Stimulated activated memory B cell treated with anti-CD40 and anti-IgM and Interleukin-4, amounts not matched to agents 10 μg/mL and 1 μg/mL and 100 μg/mL, for 72 hours (primary cell): ENCODE measurements around the gene ARHGAP10.

Experiments
- ATAC-seq: fragments of 150-1000 bp; cut with Tn5 transposase; 2 replicates; pipeline ENCODE4 v1.10.0; 2021
- H3K27ac Mint-ChIP-seq: one replicate; pipeline ENCODE4 v1.8.0; 2022; ENCODE audit warnings: mild to moderate bottlenecking, mixed read lengths
- H3K27me3 Mint-ChIP-seq: one replicate; pipeline ENCODE4 v1.8.0; 2022; ENCODE audit warnings: mixed read lengths
- H3K36me3 Mint-ChIP-seq: one replicate; pipeline ENCODE4 v1.8.0; 2022; ENCODE audit warnings: mixed read lengths
- H3K4me1 Mint-ChIP-seq: one replicate; pipeline ENCODE4 v1.8.0; 2022; ENCODE audit warnings: mixed read lengths
- H3K4me3 Mint-ChIP-seq: one replicate; pipeline ENCODE4 v1.8.0; 2022; ENCODE audit warnings: mild to moderate bottlenecking, moderate library complexity, mixed read lengths
- H3K9me3 Mint-ChIP-seq: one replicate; pipeline ENCODE4 v1.8.0; 2022; ENCODE audit warnings: mixed read lengths

The ARHGAP10 gene

DNA sequence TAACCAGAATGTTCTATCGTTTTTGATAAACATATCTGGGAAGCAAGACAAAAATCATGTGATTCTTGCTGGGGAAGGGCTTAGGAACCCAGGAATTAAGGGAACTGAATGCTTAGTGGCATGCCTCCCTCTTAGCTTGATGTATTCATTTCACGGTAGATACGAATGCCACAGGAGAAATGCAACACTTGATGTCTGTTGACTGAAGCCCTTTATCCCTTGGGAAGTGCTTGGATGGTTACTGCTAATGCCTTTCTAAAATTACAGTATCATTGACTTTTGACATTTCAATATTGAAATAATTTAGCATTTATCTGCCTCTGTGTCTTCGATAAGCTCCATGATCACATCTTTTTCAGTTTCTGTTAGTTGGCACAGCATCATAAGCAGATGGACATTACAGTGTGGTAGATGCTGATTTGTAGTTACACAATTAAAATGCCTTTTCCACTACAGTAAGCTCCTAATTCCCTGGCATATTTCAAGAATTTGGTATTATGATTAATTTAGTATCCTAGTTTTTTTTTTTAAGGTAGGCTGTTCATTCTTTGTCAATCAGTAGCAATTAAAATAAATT lies 226.7 kb downstream of the ARHGAP10 start:
- Mint-ChIP-seq H3K27ac (no peak overlapping the region), H3K27me3 (peaks cover 9% of the 10 kb centered on the region), H3K4me1 (no peaks in the 10 kb centered on the region), H3K4me3 (no peak overlapping the region), H3K9me3 (peaks cover 2% of the 10 kb centered on the region), H3K36me3 (no peaks in the 10 kb centered on the region)
- no peak for ATAC-seq

GRCh38 chr4:147960971-147961370 lies 229.1 kb downstream of the ARHGAP10 start:
- H3K27me3 Mint-ChIP-seq, result no peaks in the 10 kb centered on the region
- no peak overlapping the region for H3K4me3 Mint-ChIP-seq
- H3K27ac Mint-ChIP-seq, result no peak overlapping the region
- no peaks in the 10 kb centered on the region for H3K9me3 Mint-ChIP-seq
- no peaks in the 10 kb centered on the region for H3K4me1 Mint-ChIP-seq
- no peak for ATAC-seq
- H3K36me3 Mint-ChIP-seq, result no peaks in the 10 kb centered on the region

GRCh38 chr4:147963839-147964238 lies 232.0 kb downstream of the ARHGAP10 start:
- H3K9me3 Mint-ChIP-seq, result no peaks in the 10 kb centered on the region
- H3K36me3 Mint-ChIP-seq, result no peaks in the 10 kb centered on the region
- H3K4me3 Mint-ChIP-seq, result no peak overlapping the region
- no peak overlapping the region for H3K27ac Mint-ChIP-seq
- no peaks in the 10 kb centered on the region for H3K27me3 Mint-ChIP-seq
- H3K4me1 Mint-ChIP-seq, result no peaks in the 10 kb centered on the region
- no peak for ATAC-seq

- H3K27ac Mint-ChIP-seq, result no peak overlapping the region
- H3K4me1 Mint-ChIP-seq, result no peaks in the 10 kb centered on the region
- H3K9me3 Mint-ChIP-seq, result no peaks in the 10 kb centered on the region
- no peaks in the 10 kb centered on the region for H3K27me3 Mint-ChIP-seq
- H3K36me3 Mint-ChIP-seq, result no peaks in the 10 kb centered on the region
- H3K4me3 Mint-ChIP-seq, result no peak overlapping the region
- ATAC-seq, result no peak
Observed at GRCh38 chr4:147964266-147964880, 232.5 kb downstream of the ARHGAP10 start.

DNA sequence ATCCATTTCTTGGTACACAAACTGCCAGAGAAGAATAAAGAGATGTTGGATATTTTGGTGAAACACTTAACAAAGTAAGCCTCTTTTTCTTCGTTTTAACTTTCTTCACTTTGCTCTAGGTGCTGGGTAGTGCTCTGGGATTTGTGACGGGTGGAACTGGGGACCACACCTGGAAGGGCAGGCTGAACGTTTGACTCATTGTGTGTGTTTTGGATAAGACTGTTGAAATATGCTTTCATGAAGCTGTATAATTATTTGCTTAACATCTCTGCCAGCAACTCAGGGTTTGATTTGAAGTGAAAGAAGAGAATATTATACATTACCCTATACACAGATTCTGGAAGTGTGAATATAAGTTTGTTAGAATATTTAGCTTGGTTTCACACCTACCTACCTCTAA lies 233.2 kb downstream of the ARHGAP10 start:
- Mint-ChIP-seq H3K27me3 (no peaks in the 10 kb centered on the region), H3K36me3 (no peaks in the 10 kb centered on the region), H3K4me1 (no peaks in the 10 kb centered on the region), H3K9me3 (no peaks in the 10 kb centered on the region), H3K4me3 (no peak overlapping the region), H3K27ac (no peak overlapping the region)
- ATAC-seq, result no peak

DNA sequence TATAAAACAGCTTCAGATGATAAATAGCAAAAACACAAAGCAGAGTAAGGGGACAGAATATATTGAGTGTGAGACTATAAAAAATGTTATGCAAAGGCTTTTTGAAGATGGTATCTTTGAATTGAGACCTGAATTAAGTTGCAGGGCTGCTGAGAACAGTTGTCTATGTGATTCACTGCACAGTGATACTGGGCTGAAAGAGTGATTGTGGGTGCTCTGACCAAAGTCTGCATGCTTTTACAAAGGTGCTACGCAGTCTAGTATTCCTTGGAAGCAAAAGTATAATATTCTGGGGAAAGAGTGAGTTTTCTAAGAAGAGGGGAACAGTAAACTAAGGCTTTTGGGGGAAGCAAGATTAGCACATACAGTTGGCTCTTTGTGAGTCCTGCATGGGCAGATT lies 234.0 kb downstream of the ARHGAP10 start:
- no peak for ATAC-seq
- no peak overlapping the region for H3K4me3 Mint-ChIP-seq
- no peaks in the 10 kb centered on the region for H3K4me1 Mint-ChIP-seq
- no peak overlapping the region for H3K27ac Mint-ChIP-seq
- H3K9me3 Mint-ChIP-seq, result no peaks in the 10 kb centered on the region
- no peaks in the 10 kb centered on the region for H3K27me3 Mint-ChIP-seq
- H3K36me3 Mint-ChIP-seq, result no peaks in the 10 kb centered on the region

DNA sequence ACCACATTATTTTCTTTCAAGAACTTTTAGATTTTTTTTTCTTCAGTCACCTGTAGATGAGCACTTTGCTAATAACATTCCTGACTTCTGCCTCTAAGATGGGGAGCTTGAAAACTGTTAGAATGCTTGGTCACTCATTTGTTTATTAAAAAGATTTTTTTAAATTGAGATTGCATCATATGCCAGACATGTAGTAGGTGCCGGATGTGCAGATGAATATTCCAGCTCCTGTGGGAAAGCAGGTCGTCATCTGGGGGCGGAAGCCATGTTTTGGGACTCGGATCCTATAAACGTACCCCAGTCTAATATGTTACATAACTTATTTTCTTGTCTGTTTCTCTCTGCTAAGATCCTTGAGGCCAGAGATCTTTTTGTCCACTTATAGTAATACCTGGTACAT lies 236.8 kb downstream of the ARHGAP10 start:
- Mint-ChIP-seq H3K27me3 (no peaks in the 10 kb centered on the region), H3K27ac (no peak overlapping the region), H3K4me3 (no peak overlapping the region), H3K36me3 (no peaks in the 10 kb centered on the region), H3K4me1 (no peaks in the 10 kb centered on the region), H3K9me3 (no peaks in the 10 kb centered on the region)
- ATAC-seq, result no peak

DNA sequence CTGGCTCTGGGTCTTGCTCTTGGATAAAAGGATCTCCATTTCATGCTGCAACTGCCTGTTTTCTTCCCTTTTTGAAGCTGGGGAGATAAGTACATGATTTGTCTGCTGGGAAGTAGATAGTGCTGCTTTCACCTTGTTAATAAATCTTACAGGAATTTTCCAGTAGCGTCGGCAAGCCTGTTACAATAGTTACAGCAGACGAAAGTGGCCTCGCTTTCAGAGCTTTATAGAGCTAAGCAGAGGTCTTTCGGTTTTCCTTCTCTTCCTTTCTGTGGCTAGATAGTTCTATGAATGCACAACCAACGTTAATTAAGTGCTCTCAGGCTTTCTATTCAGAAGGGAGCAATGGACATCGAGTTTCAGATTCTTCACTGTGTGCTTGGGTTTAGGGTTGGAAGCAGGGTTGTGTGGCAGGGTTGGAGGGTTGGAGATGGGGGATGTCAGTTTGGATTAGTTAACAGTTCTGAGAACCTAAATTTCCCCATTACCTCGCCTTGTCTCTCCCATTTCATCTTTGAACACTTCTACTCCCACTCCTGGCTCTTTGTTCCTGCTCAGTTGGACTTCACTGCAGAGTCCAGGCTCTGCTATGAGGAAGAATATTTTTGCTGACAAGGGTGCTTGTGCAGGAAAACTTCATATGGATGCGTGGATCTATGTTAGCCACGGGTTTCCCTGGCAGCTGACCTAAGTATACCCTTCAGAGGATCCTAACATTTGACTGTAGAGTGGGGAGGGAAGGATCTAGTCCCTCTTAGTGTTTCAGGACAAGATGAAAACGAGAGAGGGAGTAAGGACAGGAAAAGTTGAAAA lies 237.9 kb downstream of the ARHGAP10 start:
- no peaks in the 10 kb centered on the region for H3K27me3 Mint-ChIP-seq
- no peaks in the 10 kb centered on the region for H3K4me1 Mint-ChIP-seq
- ATAC-seq, result no peak
- no peaks in the 10 kb centered on the region for H3K9me3 Mint-ChIP-seq
- H3K4me3 Mint-ChIP-seq, result no peak overlapping the region
- H3K27ac Mint-ChIP-seq, result no peak overlapping the region
- no peaks in the 10 kb centered on the region for H3K36me3 Mint-ChIP-seq

- Mint-ChIP-seq H3K27ac (no peak overlapping the region), H3K27me3 (no peaks in the 10 kb centered on the region), H3K4me3 (no peak overlapping the region)
Observed at GRCh38 chr4:147971116-147971515, 239.2 kb downstream of the ARHGAP10 start.

DNA sequence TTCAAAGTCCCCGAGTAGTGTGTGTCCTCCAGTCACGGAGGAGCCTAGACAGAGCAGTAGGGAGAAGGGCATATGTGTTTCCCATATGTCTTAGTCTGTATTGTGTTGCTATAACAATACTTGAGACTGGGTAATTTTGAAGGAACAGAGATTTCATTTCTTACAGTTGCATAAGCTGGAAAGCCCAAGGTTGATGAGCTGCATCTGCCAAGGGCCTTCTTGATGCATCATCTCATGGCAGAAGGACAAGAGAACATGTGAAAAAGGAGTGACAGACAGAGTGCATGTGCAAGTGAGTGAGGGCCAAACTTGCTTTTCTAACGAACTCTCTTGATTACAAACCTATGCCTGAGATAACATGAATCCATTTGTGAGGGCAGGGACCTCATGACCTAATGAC lies 243.4 kb downstream of the ARHGAP10 start:
- Mint-ChIP-seq H3K36me3 (no peaks in the 10 kb centered on the region), H3K27ac (no peak overlapping the region), H3K4me1 (no peaks in the 10 kb centered on the region), H3K9me3 (no peaks in the 10 kb centered on the region), H3K27me3 (peaks cover 8% of the 10 kb centered on the region), H3K4me3 (no peak overlapping the region)
- no peak for ATAC-seq

More at GRCh38 chr4:147971116-147971515, 239.2 kb downstream of the ARHGAP10 start:
- H3K36me3 Mint-ChIP-seq, result no peaks in the 10 kb centered on the region
- H3K9me3 Mint-ChIP-seq, result no peaks in the 10 kb centered on the region
- no peak for ATAC-seq
- no peaks in the 10 kb centered on the region for H3K4me1 Mint-ChIP-seq

- H3K27ac Mint-ChIP-seq, result no peak overlapping the region
- H3K4me1 Mint-ChIP-seq, result no peaks in the 10 kb centered on the region
- H3K4me3 Mint-ChIP-seq, result no peak overlapping the region
- no peak for ATAC-seq
- H3K27me3 Mint-ChIP-seq, result peaks cover 17% of the 10 kb centered on the region
- H3K36me3 Mint-ChIP-seq, result no peaks in the 10 kb centered on the region
- H3K9me3 Mint-ChIP-seq, result no peaks in the 10 kb centered on the region
Observed at GRCh38 chr4:147975933-147976928, 244.3 kb downstream of the ARHGAP10 start.

- no peaks in the 10 kb centered on the region for H3K9me3 Mint-ChIP-seq
Observed at GRCh38 chr4:147980586-147980985, 248.7 kb downstream of the ARHGAP10 start.

DNA sequence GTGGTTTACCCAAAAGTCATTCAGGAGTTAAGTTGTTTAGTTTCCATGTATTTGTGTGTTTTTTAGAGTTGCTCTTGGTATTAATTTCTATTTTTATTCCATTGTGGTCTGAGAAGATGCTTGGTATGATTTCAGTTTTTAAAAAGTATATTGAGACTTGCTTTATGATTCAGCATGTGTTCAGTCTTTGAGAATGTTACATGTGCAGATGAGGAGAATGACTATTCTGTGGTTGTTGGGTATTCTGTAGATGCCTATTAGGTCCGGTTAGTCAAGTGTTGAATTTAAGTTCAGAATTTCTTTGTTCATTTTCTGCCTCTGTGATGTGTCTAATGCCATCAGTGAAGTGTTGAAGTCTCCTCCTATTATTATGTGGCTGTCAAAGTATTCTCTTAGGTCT lies 249.4 kb downstream of the ARHGAP10 start:
- Mint-ChIP-seq H3K36me3 (no peaks in the 10 kb centered on the region), H3K4me1 (no peaks in the 10 kb centered on the region), H3K27ac (no peak overlapping the region), H3K9me3 (no peaks in the 10 kb centered on the region), H3K4me3 (no peak overlapping the region), H3K27me3 (peaks cover 48% of the 10 kb centered on the region)
- no peak for ATAC-seq

More at GRCh38 chr4:147980586-147980985, 248.7 kb downstream of the ARHGAP10 start:
- Mint-ChIP-seq H3K27ac (no peak overlapping the region), H3K4me3 (no peak overlapping the region), H3K36me3 (no peaks in the 10 kb centered on the region), H3K27me3 (peaks cover 48% of the 10 kb centered on the region), H3K4me1 (no peaks in the 10 kb centered on the region)
- ATAC-seq, result no peak

GRCh38 chr4:147984065-147984777 lies 252.3 kb downstream of the ARHGAP10 start:
- no peak overlapping the region for H3K4me3 Mint-ChIP-seq
- H3K9me3 Mint-ChIP-seq, result no peaks in the 10 kb centered on the region
- peaks cover 43% of the 10 kb centered on the region for H3K27me3 Mint-ChIP-seq
- H3K27ac Mint-ChIP-seq, result no peak overlapping the region
- H3K36me3 Mint-ChIP-seq, result no peaks in the 10 kb centered on the region
- H3K4me1 Mint-ChIP-seq, result peaks cover 5% of the 10 kb centered on the region
- no peak for ATAC-seq
